GM23338 (cell line): ENCODE data around the gene HADHB. TPM values are rescaled to one million over a fixed set of nuclear protein-coding genes. Genes with fewer than 3 reads are reported as not detected.

Experiments
- ATAC-seq: fragments of 200-7000 bp; cut with Tn5 transposase; 3 replicates; pipeline ENCODE4 v1.9.1; 2020
- DNase-seq: peaks from one replicate; pipeline ENCODE4 v3.0.0-alpha.2; 2015; ENCODE audit warnings: low spot score
- H2AFZ ChIP-seq: fragments of 200-600 bp; sonication (generic); 2 replicates; pipeline ENCODE4 v1.8.0; 2016; ENCODE audit warnings: antibody characterized with exemption, mild to moderate bottlenecking, moderate library complexity
- H3F3A ChIP-seq: fragments of 200-600 bp; sonication (generic); replicated peaks from 2 replicates; pipeline ENCODE4 v1.8.0; 2017; ENCODE audit warnings: antibody characterized with exemption, mixed run types, low read depth
- H3K27ac ChIP-seq: fragments of 200-600 bp; sonication (generic); 2 replicates; pipeline ENCODE4 v1.6.1; 2016; ENCODE audit warnings: low read depth
- H3K27me3 ChIP-seq: fragments of 200-600 bp; sonication (generic); 2 replicates; pipeline ENCODE4 v1.8.0; 2016; ENCODE audit warnings: mild to moderate bottlenecking, mixed run types, moderate library complexity; ENCODE audit not compliant: insufficient read depth
- H3K36me3 ChIP-seq: fragments of 200-600 bp; sonication (generic); 2 replicates; pipeline ENCODE4 v1.8.0; 2016; ENCODE audit warnings: mild to moderate bottlenecking; ENCODE audit not compliant: insufficient read depth
- H3K4me1 ChIP-seq: fragments of 200-600 bp; sonication (generic); 2 replicates; pipeline ENCODE4 v1.8.0; 2016; ENCODE audit warnings: mild to moderate bottlenecking, moderate library complexity; ENCODE audit not compliant: insufficient read depth
- H3K4me2 ChIP-seq: fragments of 200-600 bp; sonication (generic); 2 replicates; pipeline ENCODE4 v1.7.1; 2017; ENCODE audit warnings: mixed run types
- H3K4me3 ChIP-seq: fragments of 200-600 bp; sonication (generic); 2 replicates; pipeline ENCODE4 v1.6.1; 2016; ENCODE audit warnings: mixed run types
- H3K79me2 ChIP-seq: fragments of 200-600 bp; sonication (generic); replicated peaks from 2 replicates; pipeline ENCODE4 v1.8.0; 2017; ENCODE audit warnings: mild to moderate bottlenecking; ENCODE audit not compliant: insufficient read depth
- H3K9me2 ChIP-seq: fragments of 200-600 bp; sonication (generic); 2 replicates; pipeline ENCODE4 v1.8.0; 2017; ENCODE audit not compliant: insufficient read depth
- H4K20me1 ChIP-seq: fragments of 200-600 bp; sonication (generic); replicated peaks from 2 replicates; pipeline ENCODE4 v1.8.0; 2017; ENCODE audit warnings: mild to moderate bottlenecking; ENCODE audit not compliant: insufficient read depth
- H3K27ac Mint-ChIP-seq: 2 replicates; pipeline ENCODE4 v1.8.0; 2020; ENCODE audit warnings: inconsistent platforms, mild to moderate bottlenecking, moderate library complexity, mixed read lengths
- H3K27me3 Mint-ChIP-seq: 3 replicates; pipeline ENCODE4 v1.8.0; 2022; ENCODE audit warnings: low read depth, mild to moderate bottlenecking, moderate library complexity, mixed read lengths, inconsistent platforms; ENCODE audit not compliant: insufficient read depth, poor library complexity
- H3K36me3 Mint-ChIP-seq: 3 replicates; pipeline ENCODE4 v1.8.0; 2021; ENCODE audit warnings: low read depth, mild to moderate bottlenecking, inconsistent platforms, moderate library complexity, mixed read lengths
- H3K4me1 Mint-ChIP-seq: 3 replicates; pipeline ENCODE4 v1.8.0; 2020; ENCODE audit warnings: mild to moderate bottlenecking, inconsistent platforms, mixed read lengths
- H3K4me3 Mint-ChIP-seq: 3 replicates; pipeline ENCODE4 v1.8.0; 2021; ENCODE audit warnings: moderate library complexity, mild to moderate bottlenecking, inconsistent platforms, mixed read lengths
- H3K9me3 Mint-ChIP-seq: 3 replicates; pipeline ENCODE4 v1.8.0; 2020; ENCODE audit warnings: moderate library complexity, mild to moderate bottlenecking, inconsistent platforms, mixed read lengths
- CREB1 ChIP-seq: fragments of 250-450 bp; sonication (Bioruptor Pico); IDR thresholded peaks from 2 replicates; pipeline ENCODE4 v1.5.0; 2020; ENCODE audit warnings: low read depth, mild to moderate bottlenecking, moderate library complexity
- EZH2 ChIP-seq: fragments of 200-600 bp; sonication (generic); IDR thresholded peaks from one replicate; pipeline ENCODE4 v1.8.0; 2017; ENCODE audit warnings: antibody characterized with exemption, mild to moderate bottlenecking, low read depth; ENCODE audit not compliant: unreplicated experiment
- EZH2phosphoT487 ChIP-seq: fragments of 200-600 bp; sonication (generic); IDR thresholded peaks from one replicate; pipeline ENCODE4 v1.8.1; 2018; ENCODE audit warnings: antibody characterized with exemption; ENCODE audit not compliant: unreplicated experiment
- JUNB ChIP-seq: IDR thresholded peaks from one replicate; pipeline ENCODE4 v1.6.1; 2016; ENCODE audit warnings: antibody characterized with exemption; ENCODE audit not compliant: unreplicated experiment
- POLR2AphosphoS5 ChIP-seq: IDR thresholded peaks from 2 replicates; pipeline ENCODE4 v1.6.1; 2016; ENCODE audit warnings: antibody characterized with exemption, low read depth
- STAT1 ChIP-seq: IDR thresholded peaks from one replicate; pipeline ENCODE4 v1.6.1; 2016; ENCODE audit warnings: antibody characterized with exemption; ENCODE audit not compliant: unreplicated experiment
- ZNF331 ChIP-seq: fragments of 250-450 bp; sonication (Bioruptor Pico); IDR thresholded peaks from 2 replicates; pipeline ENCODE4 v1.5.0; 2020; ENCODE audit warnings: low read depth, mild to moderate bottlenecking, moderate library complexity
- ZNF462 ChIP-seq: fragments of 250-450 bp; sonication (Bioruptor Pico); IDR thresholded peaks from 2 replicates; pipeline ENCODE4 v1.5.0; 2020; ENCODE audit warnings: mild to moderate bottlenecking, moderate library complexity
- polyA plus RNA-seq: library from polyadenylated mRNA; unstranded; fragments of >200 nt; fragmentation: Nextera tagmentation; extraction: Ambion mirVana; gene quantifications from 2 replicates; pipeline ENCODE4 v1.2.1, GENCODE V29; 2016
- total RNA-seq: library from RNA; depleted of rRNA; stranded (reverse); fragments of >200 nt; shearing (Covaris generic); gene quantifications from 2 replicates; pipeline ENCODE4 v1.2.3, GENCODE V29; 2014
- TF ChIP-seq, protein P1 (sequence below): IDR thresholded peaks from one replicate; pipeline ENCODE4 v1.6.1; 2018; ENCODE audit warnings: antibody characterized with exemption; ENCODE audit not compliant: unreplicated experiment
- TF ChIP-seq, protein P2 (sequence below): IDR thresholded peaks from 2 replicates; pipeline ENCODE4 v1.6.1; 2016; ENCODE audit warnings: antibody characterized with exemption

HADHB gene
- total and polyA plus RNA-seq, 2 experiments from 2014 or later, result 41.1 to 43.4 TPM

- Histone ChIP-seq H3F3A (no peaks in the 10 kb centered on the region), H2AFZ (peak overlapping the region; percentile 19; the same call in 1 of the 2 replicates), H3K9me2 (no peaks in the 10 kb centered on the region), H3K27me3 (no peaks in the 10 kb centered on the region), H3K36me3 (no peaks in the 10 kb centered on the region), H3K79me2 (no peaks in the 10 kb centered on the region), H4K20me1 (no peaks in the 10 kb centered on the region), H3K4me3 (peak overlapping the region; percentile 61; the same call in 1 of the 2 replicates), H3K4me2 (peak overlapping the region; percentile 88), H3K4me1 (peaks cover 27% of the 10 kb centered on the region), H3K27ac (no peak overlapping the region)
- no peak overlapping the region; the same call in 2 of the 3 replicates for H3K4me3 Mint-ChIP-seq
- no peaks in the 10 kb centered on the region for H3K9me3 Mint-ChIP-seq
- H3K27me3 Mint-ChIP-seq, result peaks cover 4% of the 10 kb centered on the region
- DNase-seq, result no peak
- H3K36me3 Mint-ChIP-seq, result no peaks in the 10 kb centered on the region
- no peak overlapping the region for H3K27ac Mint-ChIP-seq
- peaks cover 6% of the 10 kb centered on the region for H3K4me1 Mint-ChIP-seq
- no peak for ATAC-seq
- no peak for TF ChIP-seq EZH2phosphoT487
- TF ChIP-seq CREB1, result no peak
- TF ChIP-seq STAT1, result no peak
- TF ChIP-seq, protein P1, sequence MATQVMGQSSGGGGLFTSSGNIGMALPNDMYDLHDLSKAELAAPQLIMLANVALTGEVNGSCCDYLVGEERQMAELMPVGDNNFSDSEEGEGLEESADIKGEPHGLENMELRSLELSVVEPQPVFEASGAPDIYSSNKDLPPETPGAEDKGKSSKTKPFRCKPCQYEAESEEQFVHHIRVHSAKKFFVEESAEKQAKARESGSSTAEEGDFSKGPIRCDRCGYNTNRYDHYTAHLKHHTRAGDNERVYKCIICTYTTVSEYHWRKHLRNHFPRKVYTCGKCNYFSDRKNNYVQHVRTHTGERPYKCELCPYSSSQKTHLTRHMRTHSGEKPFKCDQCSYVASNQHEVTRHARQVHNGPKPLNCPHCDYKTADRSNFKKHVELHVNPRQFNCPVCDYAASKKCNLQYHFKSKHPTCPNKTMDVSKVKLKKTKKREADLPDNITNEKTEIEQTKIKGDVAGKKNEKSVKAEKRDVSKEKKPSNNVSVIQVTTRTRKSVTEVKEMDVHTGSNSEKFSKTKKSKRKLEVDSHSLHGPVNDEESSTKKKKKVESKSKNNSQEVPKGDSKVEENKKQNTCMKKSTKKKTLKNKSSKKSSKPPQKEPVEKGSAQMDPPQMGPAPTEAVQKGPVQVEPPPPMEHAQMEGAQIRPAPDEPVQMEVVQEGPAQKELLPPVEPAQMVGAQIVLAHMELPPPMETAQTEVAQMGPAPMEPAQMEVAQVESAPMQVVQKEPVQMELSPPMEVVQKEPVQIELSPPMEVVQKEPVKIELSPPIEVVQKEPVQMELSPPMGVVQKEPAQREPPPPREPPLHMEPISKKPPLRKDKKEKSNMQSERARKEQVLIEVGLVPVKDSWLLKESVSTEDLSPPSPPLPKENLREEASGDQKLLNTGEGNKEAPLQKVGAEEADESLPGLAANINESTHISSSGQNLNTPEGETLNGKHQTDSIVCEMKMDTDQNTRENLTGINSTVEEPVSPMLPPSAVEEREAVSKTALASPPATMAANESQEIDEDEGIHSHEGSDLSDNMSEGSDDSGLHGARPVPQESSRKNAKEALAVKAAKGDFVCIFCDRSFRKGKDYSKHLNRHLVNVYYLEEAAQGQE, result no peak
- TF ChIP-seq, protein P2, sequence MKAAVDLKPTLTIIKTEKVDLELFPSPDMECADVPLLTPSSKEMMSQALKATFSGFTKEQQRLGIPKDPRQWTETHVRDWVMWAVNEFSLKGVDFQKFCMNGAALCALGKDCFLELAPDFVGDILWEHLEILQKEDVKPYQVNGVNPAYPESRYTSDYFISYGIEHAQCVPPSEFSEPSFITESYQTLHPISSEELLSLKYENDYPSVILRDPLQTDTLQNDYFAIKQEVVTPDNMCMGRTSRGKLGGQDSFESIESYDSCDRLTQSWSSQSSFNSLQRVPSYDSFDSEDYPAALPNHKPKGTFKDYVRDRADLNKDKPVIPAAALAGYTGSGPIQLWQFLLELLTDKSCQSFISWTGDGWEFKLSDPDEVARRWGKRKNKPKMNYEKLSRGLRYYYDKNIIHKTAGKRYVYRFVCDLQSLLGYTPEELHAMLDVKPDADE, result no peak
- no peak for TF ChIP-seq POLR2AphosphoS5
- TF ChIP-seq JUNB, result no peak
These were observed 52.3 kb downstream of the HADHB start for GRCh38 chr2:26297061-26297460.

DNA sequence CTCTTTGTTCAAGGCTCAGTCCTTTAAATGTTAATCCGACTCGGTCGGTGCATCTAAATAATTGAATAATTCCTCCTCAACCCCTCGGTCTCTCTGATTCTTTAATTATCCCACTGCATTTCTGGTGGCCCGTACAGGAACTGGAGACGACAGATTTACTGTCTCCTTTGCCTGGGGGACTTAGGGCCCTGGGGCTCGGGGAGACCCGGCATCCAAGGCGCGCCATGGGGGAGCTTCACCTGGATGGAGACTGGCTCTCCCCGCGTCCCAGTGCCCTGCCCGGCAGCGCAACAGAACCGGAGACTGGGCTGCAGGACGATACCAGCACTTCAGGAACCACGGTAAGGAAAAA, 53.5 kb downstream of the HADHB start:
- Histone ChIP-seq H2AFZ (peak overlapping the region; percentile 53), H4K20me1 (no peaks in the 10 kb centered on the region), H3K4me1 (peaks cover 27% of the 10 kb centered on the region), H3K27ac (no peak overlapping the region), H3K4me3 (peak overlapping the region; percentile 61), H3K79me2 (no peaks in the 10 kb centered on the region), H3K27me3 (no peaks in the 10 kb centered on the region), H3K9me2 (no peaks in the 10 kb centered on the region), H3K36me3 (no peaks in the 10 kb centered on the region), H3K4me2 (peak overlapping the region; percentile 88), H3F3A (no peaks in the 10 kb centered on the region)
- Mint-ChIP-seq H3K27ac (no peak overlapping the region), H3K27me3 (no peaks in the 10 kb centered on the region), H3K36me3 (no peaks in the 10 kb centered on the region), H3K4me1 (no peaks in the 10 kb centered on the region; the same call in 1 of the 3 replicates), H3K4me3 (no peak overlapping the region), H3K9me3 (no peaks in the 10 kb centered on the region)
- ATAC-seq (peak; percentile 64), DNase-seq (peak; percentile 48)
- TF ChIP-seq STAT1, result no peak
- TF ChIP-seq ZNF331 (CRISPR knock-in tag), result no peak
- no peak for TF ChIP-seq ZNF462
- TF ChIP-seq POLR2AphosphoS5, result no peak
- TF ChIP-seq, protein P2, result no peak
- no peak for TF ChIP-seq EZH2
- no peak for TF ChIP-seq EZH2phosphoT487
